HG03060 (cell line): ENCODE data around the gene PDE4D.

ENCODE experiments used
- ATAC-seq: cut with Tn5 transposase; IDR thresholded peaks from one replicate; pipeline ENCODE4 v1.9.1; 2021; ENCODE audit warnings: low read depth, moderate number of reproducible peaks; ENCODE audit not compliant: unreplicated experiment

Gene PDE4D

GRCh38 chr5:59276917-59277372, 616.6 kb downstream of the PDE4D start:
- no peak for ATAC-seq

GRCh38 chr5:59276325-59276675, 617.2 kb downstream of the PDE4D start:
- no peak for ATAC-seq

GRCh38 chr5:59275510-59276324, 617.8 kb downstream of the PDE4D start:
- ATAC-seq, result no peak

- ATAC-seq, result no peak
Measured at GRCh38 chr5:59275170-59275509, 618.4 kb downstream of the PDE4D start.

GRCh38 chr5:59274106-59274636, 619.4 kb downstream of the PDE4D start:
- no peak for ATAC-seq

GRCh38 chr5:59272809-59273427, 620.6 kb downstream of the PDE4D start:
- ATAC-seq, result no peak

GRCh38 chr5:59268756-59269415, 624.6 kb downstream of the PDE4D start:
- ATAC-seq, result no peak

- no peak for ATAC-seq
Measured at GRCh38 chr5:59267033-59267432, 626.5 kb downstream of the PDE4D start.

GRCh38 chr5:59266410-59266809, 627.1 kb downstream of the PDE4D start:
- ATAC-seq, result no peak

GRCh38 chr5:59264639-59265245, 628.8 kb downstream of the PDE4D start:
- no peak for ATAC-seq

GRCh38 chr5:59264013-59264412, 629.5 kb downstream of the PDE4D start:
- ATAC-seq, result no peak

GRCh38 chr5:59261969-59262368, 631.6 kb downstream of the PDE4D start:
- ATAC-seq, result no peak

- ATAC-seq, result no peak
Measured at GRCh38 chr5:59260973-59261372, 632.6 kb downstream of the PDE4D start.

GRCh38 chr5:59260200-59260599, 633.3 kb downstream of the PDE4D start:
- no peak for ATAC-seq

- no peak for ATAC-seq
Measured at GRCh38 chr5:59259237-59259636, 634.3 kb downstream of the PDE4D start.

- no peak for ATAC-seq
Measured at GRCh38 chr5:59257488-59258400, 635.8 kb downstream of the PDE4D start.

- ATAC-seq, result no peak
Measured at GRCh38 chr5:59256331-59256730, 637.2 kb downstream of the PDE4D start.

GRCh38 chr5:59254055-59254687, 639.4 kb downstream of the PDE4D start:
- ATAC-seq, result no peak

GRCh38 chr5:59253625-59254024, 639.9 kb downstream of the PDE4D start:
- ATAC-seq, result no peak

- ATAC-seq, result no peak
Measured at GRCh38 chr5:59251627-59252026, 641.9 kb downstream of the PDE4D start.
